Endothelial cell of hepatic sinusoid (primary cell): ENCODE data around the gene SLC25A22.

ENCODE experiments used
- in situ Hi-C: cut with HindIII; loops from 2 replicates; pipeline ENCODE4 v1.10.0; 2017; ENCODE audit warnings: low sequenced_read_pairs

The SLC25A22 gene

DNA sequence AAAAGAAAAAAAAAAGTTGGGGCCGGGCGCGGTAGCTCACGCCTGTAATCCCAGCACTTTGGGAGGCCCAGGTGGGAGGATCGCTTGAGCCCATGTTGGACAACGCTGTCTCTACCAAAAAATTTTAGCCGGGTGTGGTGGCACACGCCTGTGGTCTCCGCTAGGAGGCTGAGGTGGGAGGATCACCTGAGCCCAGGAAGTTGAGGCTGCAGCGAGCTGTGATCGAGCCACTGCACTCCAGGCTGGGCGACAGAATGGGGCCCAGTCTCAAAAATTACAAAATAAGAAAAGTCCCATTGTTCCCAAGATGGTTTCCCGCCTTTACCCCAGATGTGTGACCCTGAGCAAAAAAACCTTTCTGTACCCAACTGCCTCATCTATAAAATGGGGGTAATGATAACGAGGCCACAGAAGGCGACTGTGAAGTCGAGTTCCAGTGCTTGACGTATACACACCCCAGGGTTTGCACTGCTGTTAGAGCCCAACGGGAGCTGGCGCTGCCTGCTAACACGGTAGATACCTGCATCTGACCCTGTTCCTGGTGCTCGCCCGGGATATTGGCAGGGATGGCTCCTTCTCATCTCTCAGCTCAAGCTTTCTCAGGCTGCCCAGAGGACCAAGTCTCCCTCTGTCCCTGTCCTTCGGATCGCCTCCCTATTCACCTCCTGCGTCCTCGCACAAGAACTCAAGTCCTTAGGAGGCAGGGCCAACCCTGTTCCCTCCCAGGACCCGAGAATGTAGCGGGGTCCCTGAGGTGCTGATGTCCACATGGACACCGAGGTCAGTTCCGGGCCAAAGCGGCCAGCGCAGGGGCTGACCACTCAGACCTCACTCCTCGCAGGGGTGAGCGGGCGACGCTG is 10.6 kb upstream of the SLC25A22 start:
- in situ Hi-C loops, result no loop called here

- in situ Hi-C loops, result no loop called here
Observed at GRCh38 chr11:804599-804964, 6.5 kb upstream of the SLC25A22 start.

DNA sequence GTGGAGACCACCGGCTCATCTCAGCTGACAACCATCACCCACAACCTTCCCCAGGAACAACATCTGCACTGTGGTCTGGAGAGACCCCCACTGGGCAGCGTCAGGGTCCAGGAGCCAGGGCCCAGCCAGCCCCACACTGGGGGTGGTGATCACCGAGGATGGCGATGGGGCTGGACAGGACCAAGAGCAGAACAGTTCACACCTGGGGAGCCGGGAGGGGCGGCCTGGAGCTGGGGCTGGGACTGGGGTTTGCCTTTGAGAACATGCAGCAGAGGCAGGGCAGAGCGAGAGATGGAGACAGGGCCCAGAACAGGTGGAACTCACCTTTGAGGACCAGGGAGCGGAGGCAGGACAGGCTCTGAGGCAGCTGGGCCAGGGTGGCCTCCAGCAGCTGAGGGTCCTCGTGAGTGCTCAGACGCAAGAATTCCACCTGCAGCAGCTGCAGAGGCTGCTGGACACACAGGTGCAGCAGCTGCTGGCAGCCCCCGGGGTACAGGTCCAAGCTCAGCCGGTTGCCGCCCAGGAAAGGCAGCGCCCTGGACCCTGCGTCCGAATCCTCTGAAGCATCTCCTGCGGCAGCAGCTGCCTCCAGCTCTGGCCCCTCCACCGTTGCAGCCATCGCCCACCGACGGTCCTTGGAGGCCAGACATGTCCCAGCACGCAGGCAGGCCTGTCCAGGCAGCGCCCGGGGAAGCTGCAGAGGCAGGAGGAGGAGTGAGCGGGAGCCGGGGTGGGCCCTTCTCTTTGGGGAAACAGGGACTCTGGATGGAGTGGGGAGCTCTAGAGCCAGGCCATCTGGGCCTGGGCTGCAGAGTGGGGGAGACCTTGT is 5.9 kb upstream of the SLC25A22 start:
- in situ Hi-C loops, result no loop called here

GRCh38 chr11:803467-803742 is 5.3 kb upstream of the SLC25A22 start:
- in situ Hi-C loops, result no loop called here

GRCh38 chr11:802693-803466 is 4.8 kb upstream of the SLC25A22 start:
- in situ Hi-C loops, result no loop called here

- in situ Hi-C loops, result no loop called here
Observed at GRCh38 chr11:802018-802617, 4.0 kb upstream of the SLC25A22 start.

DNA sequence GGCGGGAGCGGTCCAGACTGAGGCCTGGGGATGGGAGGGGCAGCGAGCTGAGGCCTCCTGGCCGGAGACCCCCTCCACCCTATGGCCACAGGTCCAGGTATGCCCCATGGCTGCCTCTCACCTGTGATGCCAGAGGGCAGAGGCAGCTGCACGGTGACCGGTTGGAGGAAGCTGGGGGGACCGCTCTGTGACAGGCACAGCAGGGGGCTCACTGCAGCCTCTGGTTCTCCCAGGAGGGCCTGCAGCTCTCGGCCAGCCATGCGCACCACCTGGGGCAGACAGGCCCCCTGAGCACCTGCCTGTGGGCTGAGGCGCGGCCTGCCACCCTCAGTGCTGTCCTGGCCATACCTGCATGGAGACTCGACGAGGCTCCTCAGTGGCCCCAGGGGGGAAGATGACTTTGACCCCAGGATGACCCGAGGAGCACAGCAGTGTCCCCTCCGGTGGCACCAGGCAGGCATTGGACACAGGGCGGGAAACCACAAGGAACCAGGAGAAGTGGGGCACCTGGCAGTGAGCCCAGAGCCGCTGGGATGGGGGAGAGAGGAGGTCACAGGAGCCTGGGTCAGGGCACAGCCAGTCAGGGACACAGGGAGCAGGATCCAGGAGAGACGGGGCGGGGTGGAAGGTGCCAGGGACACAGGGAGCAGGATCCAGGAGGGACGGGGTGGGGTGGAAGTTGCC is 3.2 kb upstream of the SLC25A22 start:
- in situ Hi-C loops, result no loop called here

GRCh38 chr11:800473-800872 is 2.4 kb upstream of the SLC25A22 start:
- in situ Hi-C loops, result no loop called here

- in situ Hi-C loops, result no loop called here
Observed at GRCh38 chr11:799641-800316, 1.7 kb upstream of the SLC25A22 start.

DNA sequence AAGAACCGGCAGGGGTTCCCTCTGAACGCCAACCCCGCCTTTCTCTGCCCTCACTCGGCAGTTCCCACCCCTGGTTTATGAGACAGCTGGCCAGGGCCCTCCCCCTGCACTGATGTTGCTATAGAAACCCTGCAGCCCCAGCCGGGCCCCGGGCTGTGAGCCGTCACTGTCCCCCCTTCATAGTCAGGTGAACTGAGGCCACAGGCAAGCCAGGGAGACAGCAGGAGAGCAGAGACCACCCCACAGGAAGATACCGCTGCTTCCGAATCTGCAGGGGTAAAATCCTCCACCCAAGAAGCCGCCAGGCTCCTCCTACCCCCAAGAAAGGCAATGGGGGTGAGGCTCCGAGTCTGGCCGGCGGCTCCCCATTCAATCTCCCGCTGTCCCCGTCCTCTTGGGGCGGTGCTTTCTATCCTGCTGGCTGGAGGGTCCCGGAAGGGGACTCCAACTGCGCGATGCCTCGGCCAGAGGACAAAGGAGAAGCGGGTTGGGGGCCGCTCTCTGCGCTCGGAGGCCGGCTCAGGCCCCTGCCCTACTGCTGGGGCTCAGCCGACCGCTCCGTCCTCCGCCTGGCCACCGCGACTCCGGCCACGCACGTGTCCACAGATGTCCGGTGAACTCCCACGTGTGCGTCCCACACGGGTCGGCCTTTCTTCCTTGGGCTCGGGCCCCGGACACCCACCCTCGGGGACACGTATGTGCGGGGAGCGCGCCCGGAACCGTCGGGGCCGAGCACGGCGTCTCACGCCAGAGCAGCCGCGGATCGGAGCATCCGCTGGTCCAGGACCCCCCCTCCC is 587 bp downstream of the SLC25A22 start:
- in situ Hi-C loops, result no loop called here

DNA sequence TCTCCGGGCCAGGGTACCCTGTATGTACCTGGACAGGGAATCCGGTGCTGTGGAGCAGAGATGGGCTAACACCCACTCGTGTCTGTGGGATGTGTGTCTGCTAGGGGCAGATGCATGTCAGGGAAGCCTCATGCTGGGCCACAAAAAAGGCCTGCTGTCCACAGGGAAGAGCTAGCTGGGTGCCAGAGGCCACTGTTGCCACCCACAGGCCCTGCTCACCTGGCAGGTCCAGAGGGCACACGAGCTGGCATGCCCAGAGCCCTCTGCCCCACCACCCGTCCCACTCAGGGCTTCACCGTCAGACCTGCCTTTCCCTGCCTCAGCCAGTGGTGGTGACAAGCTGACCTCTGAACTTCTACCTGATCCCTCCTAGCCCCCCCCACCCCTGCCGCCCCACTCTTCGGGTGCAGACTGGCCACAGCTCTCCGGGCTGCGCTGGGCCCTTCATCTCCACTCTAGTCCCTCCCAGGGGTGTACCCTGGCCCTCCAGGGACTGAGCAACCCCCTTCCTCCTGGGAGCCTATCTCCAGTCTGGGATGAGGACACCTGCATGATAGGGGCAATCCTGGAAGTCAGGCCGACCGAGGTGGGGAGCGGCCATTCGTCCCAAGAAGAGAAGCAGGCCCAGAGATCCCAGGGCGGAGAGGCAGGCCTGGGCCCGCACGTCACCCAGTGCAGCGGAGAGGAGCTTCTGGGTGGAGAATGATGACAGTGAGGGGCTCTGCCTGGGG is 1.4 kb downstream of the SLC25A22 start:
- in situ Hi-C loops, result no loop called here

DNA sequence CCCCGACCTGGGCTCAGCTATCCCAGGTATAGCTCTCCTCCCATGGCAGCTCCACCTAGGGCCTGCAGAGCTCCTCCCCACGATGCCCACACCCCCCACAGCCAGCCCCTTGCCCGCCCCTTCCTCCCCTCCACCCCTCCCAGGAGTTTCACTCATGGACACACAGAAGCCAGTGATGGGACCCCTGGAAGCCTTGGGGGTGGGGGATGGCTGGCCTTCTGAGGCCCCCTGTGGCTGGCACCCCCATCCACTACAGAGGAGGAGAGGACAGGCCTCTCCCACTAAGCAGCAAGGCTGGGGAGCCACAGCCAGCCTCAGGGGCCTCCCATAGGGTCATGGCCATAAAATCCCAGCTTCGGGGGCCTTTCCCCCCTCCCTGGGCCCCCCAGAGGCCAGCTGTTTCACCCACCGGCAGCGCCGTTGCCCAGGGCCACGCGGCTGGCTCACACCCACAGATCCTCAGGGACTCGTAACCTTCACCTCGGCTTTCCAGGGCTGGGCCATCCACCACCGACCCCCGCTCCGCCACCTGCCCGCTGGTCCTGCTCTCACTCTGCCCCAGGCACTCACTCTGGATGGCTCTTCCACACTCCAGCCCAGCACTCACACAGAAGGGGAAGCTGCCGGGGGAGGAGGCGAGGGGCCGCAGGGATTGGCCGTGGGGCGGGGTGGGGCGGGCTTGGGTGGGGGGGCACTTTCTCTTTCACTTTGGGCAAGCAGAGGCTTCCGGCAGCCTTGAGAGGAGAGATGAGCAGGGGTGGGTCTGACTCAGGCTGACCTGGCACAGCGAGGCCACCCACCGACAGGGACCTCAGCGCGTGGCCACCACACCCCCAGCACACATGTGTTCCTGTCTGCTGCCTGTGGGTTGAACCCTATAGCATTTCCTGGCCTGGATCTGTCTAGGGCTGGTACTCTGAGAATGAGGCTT is 2.2 kb downstream of the SLC25A22 start:
- in situ Hi-C loops, result no loop called here

DNA sequence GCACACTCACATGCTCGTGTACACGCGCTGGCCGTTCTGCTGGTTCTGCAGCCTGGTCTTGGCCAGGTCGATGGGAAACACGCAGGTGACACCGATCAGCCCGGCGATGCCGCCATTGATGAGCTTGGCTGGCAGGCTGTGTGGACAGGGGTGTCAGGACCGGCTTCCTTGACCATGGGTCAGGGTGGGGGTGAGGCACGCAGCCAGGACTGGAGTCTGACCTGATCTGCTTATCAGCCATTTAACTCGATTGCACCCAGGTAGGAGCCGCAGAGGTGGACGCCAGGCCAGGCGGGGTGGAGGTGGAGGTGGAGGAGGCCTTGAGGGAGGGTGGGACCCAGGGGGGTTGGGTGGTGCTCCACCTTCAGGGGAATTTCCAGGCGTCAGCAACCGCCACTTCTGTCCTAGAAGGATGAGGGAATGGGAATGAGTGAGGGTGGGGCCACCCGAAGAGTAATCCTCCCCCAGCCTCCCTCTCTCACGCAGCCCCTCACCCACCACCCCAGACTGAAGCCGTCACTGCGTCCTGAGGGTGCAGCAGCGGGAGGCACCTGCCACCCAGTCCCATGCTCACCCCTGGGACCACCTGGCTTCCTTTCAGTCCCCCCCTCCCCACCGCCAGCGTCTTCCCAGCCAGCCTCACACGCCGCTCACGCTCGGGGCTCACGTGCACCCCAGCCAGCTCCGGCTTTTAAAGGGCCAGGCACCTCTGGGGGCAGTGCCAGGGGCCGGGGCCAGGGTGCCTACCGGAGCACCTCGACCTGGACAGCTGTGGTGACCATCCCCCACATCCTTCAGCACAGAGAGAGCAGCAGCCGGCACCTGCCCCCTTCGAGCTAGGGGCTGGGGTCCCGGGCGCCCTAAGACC is 3.1 kb downstream of the SLC25A22 start:
- in situ Hi-C loops, result no loop called here

DNA sequence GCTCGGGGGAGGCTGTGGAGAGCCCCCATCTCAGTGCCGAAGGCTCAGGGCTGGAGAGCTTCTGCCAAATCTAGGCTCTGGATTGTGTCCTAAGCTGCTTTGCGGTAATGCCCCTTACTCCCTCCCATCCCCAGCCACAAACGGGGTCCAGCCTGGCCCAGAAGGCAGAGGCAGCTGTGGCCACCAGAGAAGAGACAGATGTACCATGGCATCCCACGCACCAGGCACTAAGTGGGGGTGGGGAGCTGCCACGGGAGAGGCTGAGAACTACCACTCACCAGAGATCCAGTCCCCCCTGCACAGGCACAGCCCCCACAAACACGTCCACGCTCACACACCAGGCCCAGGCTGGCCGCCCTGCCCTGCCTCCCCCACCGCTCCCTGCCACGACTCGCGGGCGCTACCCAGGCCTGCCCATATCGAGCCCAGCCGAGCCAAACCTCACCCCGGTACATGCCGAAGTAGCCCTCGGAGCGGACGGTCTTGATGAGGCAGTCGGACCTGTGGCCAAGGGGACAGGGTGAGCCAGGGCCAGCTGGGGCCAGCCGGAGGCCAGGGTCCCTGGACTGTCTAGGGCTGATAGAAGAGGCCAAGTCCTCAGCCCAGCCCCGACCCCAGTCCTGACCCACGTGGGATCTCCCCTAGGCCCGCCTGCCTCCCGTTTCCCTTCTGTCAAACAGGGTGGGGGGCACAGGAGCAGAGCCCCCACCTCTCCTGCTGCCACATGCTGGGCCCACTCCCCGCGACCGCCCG is 3.9 kb downstream of the SLC25A22 start:
- in situ Hi-C loops, result no loop called here

DNA sequence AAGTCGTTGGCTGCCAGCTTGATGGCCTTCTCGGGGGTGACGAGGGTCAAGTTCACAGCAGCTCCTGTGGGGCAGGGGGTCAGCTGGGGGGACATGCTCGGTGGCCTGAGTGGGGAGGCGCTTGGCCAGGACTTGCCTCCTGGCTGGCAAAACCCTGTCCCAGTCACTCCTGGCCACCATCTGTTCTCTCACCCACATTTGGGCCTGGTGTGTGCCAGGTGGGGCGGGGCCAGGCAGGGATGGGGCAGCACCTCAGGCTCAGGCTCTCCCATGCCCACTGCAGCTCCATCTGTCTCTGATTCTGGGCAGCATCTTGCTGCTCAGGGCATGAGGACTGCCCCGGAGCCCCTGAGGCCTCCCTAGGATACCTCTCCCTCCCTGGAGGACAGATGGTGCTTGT is 4.5 kb downstream of the SLC25A22 start:
- in situ Hi-C loops, result no loop called here

DNA sequence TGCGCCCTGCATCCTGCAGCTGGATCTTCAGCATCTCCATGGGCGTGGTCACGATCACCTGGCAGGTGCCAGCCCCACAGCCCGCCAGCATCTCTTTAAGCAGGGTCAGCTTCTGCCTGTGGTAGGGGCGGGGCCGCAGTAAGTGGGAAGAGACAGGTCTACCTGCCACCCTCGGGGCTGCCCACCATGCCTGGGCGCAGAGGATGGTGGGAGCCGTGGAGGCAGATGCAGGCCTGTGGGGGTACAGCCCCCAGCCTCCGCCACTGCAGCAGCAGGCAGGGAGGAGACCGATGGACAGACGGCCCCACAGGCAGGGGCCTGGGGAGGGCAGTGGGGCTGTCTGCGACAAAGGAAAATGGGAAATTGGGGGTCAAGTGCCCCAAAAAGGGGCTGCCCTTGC is 5.2 kb downstream of the SLC25A22 start:
- in situ Hi-C loops, result no loop called here
